Posterior cingulate gyrus (tissue), 11 donors: ENCODE measurements around the gene SEMA5A.

Experiments
- DNase-seq, 10 donors: peaks; one replicate each; pipeline versions ENCODE4 v3.0.0 to v3.0.0-alpha.2; 2020 to 2021; ENCODE audit warnings: mixed read lengths in 3 of 10
- intact Hi-C: fragments of 100-400 bp; cut with DNase I; formaldehyde crosslinking; loops from one replicate; pipeline ENCODE4 v1.15.1; 2023

The SEMA5A gene

DNA sequence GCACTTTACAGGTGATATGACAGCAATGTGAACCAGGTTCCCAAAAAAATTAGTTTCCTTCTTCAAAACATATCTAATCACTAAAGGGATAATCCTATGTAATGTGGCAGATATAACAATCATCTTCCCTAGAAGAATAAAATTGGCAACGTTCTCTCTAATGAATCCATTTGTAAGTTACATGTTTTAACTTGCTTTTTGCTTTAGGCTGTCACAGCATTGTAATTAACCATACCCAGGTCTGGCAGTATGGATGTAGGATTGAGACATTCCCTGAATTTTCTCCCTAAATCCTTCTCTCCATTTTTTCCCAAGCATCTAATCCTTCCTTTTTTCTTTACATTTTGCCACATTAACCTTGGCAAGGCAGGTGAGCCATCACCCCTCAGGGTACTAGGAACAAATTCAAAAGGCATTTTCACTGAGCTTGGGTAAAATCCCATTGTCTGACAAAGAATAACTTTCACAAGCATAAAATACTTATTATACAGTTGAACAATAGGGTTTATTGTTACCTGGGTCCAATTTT is 548.3 kb downstream of the SEMA5A start:
- no peak for DNase-seq
- intact Hi-C loops = no loop called here

DNA sequence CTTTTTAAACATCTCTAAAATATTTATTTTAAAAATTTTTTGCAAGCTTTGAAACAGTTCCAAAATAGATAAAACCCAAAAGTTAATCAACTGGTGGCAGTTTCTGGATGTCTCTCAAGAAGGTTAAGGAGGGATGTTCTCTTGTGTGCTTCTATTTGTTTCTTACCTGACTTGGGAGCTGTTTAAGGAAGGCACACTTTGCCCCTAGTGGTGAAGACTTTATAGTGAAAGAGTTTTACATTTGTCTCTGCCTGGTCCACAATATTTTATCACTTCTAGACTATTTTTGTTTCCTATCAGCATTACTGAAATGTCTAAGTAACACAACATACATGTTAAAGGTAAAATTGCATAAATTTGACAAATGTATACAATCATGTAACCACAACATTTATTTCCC is 552.8 kb downstream of the SEMA5A start:
- intact Hi-C loops = no loop called here
- no peak for DNase-seq
